ENCODE measurements around the gene FAM114A1.
"Not testable (repeated sequence)": the region's sequence is repeated elsewhere in the genome, so short reads cannot be mapped to it uniquely, and the experiment has no call there.

The FAM114A1 gene

GRCh38 chr4:38941906-38942305, 74.3 kb downstream of the FAM114A1 start:
- not testable (repeated sequence) for DNase-seq

GRCh38 chr4:38943343-38943742, 75.7 kb downstream of the FAM114A1 start:
- DNase-seq: no peak

GRCh38 chr4:38944440-38944839, 76.8 kb downstream of the FAM114A1 start:
- DNase-seq: no peak

DNA sequence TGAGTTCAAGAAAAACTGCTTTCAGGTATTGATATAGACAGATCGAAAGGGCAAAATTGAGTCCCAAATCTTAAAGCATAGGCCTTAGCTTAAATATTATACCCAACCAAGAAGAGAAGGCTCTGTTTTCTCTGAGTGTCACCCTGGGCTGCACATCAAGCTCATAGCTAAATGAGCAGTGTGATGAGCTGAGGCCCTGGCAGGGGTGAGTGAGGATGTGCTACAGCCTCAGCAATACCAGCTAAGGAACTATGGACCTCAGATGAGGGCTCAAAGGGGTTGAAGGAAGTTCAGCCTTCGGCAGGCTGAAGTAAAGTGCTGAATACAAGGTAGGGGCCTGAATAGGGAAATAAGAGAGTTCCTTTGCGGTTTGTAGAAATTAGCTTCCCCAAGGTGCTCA, 79.3 kb downstream of the FAM114A1 start:
- DNase-seq: no peak

DNA sequence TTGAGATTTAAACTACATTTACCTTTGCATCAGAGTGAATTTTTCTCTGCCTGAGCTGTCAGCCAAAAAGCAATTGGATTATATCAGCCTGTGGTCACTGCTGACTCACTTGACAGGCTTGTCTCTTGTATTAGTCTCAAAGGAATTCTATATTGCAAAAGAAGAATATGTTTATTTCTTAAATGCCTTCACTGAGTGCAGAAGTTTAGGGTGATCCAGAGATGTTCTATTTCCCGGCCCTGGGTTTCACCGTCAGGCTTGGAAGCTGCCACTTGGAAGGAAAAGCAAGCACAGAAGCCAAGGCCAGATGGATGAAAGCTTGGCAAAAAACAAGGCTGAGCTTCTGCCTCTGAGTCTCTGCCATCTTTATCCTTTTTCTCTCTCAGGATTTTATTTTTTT, 80.9 kb downstream of the FAM114A1 start:
- DNase-seq: no peak

DNA sequence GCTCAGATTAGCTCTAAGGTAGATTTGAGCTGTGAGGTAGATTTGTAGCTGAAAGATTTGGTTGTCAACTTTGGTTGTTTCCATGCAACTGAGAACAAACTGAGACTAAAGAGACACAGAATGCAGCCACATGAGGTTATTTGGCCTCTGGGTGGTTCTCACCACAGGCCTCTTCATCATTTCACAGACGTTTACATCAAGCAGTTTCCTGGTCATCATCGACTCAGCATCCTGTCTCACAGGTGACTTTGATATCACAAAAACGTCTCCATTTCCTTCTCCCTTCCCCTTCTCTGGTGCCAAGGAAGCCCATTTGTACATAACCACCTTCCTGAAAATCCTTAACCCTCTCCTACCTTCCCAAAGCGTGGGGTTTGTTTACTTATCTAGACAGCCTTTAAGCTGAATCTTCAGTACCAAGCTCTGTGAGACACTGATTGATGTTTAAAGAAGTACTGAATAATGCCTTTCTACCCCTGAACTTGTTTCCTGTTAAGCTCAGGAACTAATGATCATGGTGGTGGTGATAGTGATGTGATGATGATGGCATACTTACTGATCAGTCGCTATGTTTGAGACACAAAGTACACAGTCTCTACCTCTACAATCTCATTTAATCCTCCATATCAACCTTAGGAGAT, 81.9 kb downstream of the FAM114A1 start:
- no peak for DNase-seq

DNA sequence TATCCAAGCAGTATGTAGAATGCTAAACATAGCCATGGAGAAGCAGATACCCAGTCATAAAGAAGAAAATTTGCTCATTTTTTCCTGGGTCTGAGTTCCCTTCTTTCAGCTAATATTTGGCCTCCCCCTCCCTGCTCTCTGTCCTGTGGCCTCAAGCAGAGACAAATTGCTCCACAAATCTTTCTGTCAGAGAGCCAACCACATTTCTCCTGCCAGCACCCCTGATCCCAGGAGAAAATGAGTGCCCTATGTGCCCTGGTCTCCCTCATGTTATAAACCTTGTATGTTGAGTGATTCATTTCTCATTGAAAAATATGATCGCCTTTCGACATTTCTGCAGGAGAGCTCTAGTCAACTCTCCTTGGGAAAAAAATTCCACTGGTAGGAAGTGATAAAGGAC, 82.6 kb downstream of the FAM114A1 start:
- DNase-seq: no peak

GRCh38 chr4:38950734-38951133, 83.1 kb downstream of the FAM114A1 start:
- DNase-seq: no peak

DNA sequence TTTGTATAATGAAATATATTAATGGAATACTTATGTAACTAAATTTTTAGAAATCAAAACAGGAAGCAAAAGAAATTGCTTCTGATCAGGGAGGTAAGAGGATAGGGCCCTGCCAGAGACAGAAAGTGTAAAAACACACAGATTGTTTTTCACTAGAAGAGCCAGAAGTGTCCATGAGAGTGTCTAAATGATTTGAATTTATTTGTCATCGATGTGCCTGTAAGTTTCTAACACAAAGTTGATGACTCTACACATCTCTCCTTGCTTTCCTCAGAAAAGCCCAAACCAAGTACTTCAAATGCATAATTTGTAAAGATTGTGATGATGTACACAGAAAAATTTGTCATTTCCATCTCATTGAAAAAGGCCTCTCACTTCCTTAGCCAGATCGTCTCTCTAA, 84.0 kb downstream of the FAM114A1 start:
- no peak for DNase-seq

DNA sequence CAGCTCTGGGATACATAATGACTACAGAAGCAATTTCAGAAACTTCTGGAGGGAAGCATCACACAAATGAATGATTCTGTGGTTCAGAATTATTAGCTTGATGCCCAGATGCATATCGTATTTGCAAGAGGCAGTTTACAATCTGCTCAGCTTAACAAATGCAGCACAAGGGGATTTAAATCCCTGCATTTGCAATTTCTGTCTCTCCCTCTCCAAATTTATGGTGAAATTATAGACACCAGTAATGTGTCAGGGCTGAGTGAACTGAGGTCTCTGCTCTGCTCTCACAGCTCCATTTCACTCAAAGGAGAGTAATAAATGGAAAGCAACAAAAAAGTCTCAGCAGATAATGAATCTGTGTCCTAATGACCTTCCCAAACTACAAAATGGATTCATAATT, 84.4 kb downstream of the FAM114A1 start:
- DNase-seq: no peak

DNA sequence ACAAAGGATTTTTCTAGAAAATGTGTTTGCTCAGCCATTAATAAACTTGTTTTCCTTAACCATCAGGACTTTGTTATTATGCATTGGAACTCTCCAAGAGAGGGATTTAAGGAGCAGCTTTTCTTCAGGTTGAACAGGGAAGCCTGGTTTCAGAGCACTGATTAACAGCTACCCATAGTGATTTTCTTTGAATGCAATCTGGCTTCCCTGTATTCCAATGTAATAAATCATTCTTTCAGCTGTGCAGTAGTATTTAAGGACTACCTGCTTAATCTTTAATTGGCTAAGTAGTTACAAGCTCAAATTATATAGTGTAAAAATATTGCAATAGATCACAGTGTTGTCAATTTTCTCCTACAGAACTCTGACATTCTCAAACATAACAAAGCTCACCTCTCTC, 87.1 kb downstream of the FAM114A1 start:
- no peak for DNase-seq

GRCh38 chr4:38955957-38956356, 88.4 kb downstream of the FAM114A1 start:
- no peak for DNase-seq

DNA sequence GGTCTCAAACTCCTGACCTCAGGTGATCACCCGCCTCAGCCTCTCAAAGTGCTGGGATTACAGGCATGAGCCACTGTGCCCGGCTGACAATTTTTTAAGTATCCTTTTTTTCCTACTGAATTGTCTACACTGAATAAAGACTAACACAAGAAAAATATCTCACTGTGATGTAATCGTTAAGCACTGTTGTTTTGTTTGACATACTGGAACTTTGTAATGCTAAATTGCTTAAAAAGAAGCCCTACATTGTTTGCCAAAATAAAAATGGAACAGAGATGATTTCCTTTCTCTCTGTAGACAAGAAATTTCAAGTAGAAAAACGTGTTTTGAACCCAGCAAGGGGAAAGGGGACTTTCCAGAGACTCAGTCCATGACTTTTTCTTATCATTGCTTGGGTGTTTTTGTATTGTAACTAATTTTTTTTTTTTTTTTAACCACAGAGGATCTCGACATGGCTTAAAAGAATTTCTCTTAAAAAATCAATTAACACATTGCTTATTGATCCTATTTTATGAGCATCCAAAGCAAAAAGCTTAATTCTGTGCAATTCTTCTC, 89.7 kb downstream of the FAM114A1 start:
- no peak for DNase-seq

DNA sequence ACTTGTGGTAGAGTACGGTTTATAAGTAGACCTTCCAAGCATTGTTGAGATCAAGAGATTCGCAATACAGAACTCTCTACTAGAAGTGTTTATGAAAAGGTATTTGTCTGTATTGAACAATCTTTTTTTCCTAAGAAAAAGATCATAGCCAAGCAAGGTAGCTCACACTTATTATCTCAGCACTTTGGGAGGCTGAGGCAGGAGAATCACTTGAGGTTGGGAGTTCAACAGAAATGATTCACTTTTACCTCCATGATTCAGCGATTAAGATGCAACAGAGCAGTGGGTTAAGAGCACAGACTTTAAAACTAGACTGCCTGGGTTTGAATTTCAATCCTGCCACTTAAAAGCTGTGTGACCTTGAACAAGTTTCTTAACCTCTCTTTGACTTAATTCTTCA, 90.3 kb downstream of the FAM114A1 start:
- no peak for DNase-seq

DNA sequence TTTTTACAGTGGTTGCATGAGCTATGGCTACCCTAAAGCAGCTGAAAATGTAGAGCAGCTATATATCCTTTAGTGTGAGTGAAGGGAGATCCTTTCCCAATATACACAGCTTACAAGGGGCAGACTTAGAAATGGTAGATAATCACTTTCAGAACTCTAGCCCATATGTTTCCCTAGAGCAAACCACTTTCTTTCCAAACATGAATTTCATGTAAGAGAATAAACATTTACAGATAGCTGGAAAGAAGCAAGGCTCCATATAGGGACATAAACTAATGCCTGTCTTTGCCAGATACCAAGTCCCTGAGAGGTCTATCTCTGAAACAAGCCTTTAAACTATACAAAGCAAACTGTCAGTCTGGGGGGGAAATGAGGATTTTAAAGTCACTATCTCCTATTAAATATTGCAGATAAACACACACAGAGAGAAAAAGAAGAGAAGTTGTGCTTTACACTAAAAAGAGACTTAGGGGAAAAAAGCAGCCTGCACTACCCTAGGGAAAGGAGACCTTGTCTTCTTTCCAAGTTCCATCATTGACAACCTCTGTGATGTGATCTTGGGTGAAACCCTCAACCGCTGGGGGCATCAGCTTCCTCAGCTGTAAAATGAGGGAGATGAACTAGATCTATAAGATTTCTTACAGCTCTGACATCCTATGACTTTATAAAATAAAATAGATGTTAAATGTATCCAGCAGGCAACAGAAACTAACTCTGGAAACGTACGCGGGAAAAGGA, 91.0 kb downstream of the FAM114A1 start:
- DNase-seq: no peak

- not testable (repeated sequence) for DNase-seq
These were observed 91.6 kb downstream of the FAM114A1 start for GRCh38 chr4:38959248-38959647.

DNA sequence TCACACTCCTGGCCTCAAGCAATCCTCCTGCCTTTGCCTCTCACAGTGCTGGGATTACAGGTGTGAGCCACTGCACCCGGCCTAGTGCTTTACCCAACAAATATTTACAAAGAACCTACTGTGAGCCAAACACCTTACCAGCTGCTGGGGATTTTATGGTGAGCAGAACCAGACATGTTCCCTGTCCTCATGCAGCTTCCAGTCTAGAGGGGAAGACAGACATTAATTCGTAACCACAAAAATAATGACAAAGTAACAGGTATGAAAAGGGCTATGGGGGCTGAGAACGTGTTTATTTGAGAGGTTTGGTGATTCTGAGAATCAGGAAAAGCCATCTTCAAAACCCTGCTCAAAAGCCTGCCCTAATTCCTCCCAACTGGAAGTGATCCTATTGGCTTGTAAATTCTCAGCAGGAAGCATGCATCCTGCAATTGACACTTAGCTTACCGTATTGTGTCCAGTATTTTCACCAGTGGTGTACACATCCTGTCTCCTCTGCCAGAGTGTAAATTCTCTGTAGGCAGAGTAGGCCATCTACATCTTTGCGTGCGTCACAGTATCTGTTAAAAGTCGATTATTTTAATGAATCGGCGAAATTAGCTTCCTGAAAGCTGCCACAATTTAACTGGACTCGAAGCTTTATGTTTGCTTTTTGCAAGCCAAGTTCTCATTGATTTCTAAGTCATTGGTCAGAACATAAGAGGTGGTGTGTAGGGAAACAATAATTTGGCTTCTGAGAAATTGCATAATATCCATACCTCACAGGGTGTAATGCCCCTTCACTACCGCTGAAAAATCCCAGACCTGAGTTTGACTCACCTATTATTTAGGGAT, 97.6 kb downstream of the FAM114A1 start:
- no peak for DNase-seq

- DNase-seq: no peak
These were observed 98.3 kb downstream of the FAM114A1 start for GRCh38 chr4:38965866-38966265.

DNA sequence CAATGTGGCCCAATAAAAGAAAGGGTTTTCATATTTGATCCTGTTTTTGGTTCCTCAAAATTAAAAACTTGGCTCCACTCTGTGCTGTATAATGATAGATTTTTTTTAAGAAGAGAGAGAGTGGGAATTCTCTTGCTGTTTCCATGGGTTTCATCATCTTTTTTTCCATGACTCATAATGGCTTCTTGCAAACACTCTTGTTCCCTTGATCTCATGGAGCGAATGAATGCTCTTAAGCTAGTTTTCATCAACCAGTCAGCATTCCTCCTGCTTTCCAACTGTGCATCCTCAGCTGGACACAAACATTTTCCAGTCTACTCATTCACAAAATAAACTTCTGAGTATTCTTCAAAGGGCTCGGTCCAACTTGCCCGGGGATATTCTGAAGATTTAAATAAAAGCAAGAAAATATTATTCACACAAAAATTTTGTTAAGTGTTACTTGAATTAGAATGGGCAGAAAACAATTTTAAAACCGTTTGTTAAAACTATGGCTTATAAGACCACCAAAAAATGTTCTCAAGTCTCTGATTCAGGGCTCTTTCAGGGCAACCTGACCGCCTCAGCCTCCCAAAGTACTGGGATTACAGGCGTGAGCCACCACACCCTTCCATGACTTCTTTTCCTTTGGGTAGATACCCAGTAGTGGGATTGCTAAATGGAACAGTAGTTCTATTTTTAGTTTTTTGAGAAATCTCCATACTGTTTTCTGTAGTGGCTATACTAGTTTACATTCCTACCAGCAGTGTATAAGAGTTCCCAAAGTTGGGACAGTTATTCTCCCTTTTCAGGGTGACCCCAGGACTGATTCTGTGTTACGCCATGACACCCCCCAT, 99.9 kb downstream of the FAM114A1 start:
- peak; percentile 6 for DNase-seq

DNA sequence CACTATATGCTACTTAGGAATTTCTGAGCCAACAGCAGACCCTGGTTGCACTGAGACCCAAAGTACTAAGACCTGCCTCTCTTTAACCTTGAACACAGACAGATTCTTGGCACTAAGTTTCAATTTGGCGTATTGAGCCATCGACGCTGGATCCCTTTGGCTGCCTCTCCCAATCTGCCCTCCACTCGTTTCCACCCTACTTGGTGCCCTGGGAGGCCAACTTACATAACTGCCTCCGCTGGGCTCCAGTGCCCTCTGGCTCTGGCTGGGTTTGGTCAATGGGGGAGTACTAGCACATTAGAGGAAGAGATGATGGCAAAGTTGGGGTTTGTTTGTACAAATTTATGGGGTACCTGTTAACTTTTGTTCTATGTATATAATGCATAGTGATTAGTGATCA, 101.1 kb downstream of the FAM114A1 start:
- DNase-seq: no peak

DNA sequence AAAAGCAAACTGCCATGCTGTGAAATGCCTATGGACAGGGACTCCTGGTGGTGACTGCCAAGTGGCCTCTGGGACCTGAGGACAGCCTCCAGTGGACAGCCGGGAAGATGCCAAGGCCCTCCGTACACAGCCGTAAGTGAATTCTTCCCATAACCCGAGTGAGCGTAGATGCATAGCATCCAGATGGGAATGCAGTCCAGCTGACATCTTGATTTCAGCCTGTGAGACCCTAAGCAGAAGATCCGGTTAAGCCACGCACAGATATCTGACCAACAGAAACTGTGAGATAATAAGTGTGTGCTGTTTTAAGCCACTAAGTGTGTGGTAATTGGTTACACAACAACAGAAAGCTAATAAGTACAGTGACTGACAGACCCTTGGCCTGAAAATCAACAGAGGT, 108.7 kb downstream of the FAM114A1 start:
- DNase-seq: no peak

DNA sequence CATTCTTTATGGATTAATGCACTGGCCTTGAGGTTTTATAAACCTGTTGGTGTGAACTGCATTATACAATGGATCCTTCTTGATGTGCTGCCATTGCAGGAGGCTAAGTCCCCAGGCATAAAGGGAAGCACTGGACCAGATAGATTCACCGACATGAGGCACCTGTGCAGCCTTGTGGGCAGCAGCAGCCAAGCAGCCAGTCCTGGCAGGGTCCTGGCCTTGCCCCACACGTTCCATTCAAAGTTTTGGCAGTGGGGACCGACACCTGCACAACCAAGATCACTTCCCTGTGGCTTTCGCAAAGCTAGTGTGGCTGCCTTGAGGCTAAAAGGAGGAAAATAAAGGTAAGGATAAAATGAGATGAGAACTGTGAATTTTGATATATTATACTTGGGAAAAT, 111.5 kb downstream of the FAM114A1 start:
- no peak for DNase-seq

All from GOT3 (cell line).